ENCODE data around the gene ANKRD18A. TPM values are rescaled to one million over a fixed set of nuclear protein-coding genes. Genes with fewer than 3 reads are reported as not detected.

Gene ANKRD18A
- 1.3 and 1.9 TPM in 2 replicates for total RNA-seq (2014; rRNA removed; shearing (Covaris generic))

GRCh38 chr9:38620483-38621433, at the start of gene ANKRD18A:
TSS of gene ANKRD18A (minus strand) at chr9:38620596. CDS start at chr9:38620285, 311 bp downstream.
- DNase-seq (ENCODE audit: low spot score), result peak; percentile 87

- DNase-seq (ENCODE audit: low spot score), result no peak
These were observed 48.5 kb upstream of the ANKRD18A start for GRCh38 chr9:38668791-38669466.

- no peak for DNase-seq (ENCODE audit: low spot score)
These were observed 42.6 kb upstream of the ANKRD18A start for GRCh38 chr9:38662763-38663593.

- no peak for DNase-seq (ENCODE audit: low spot score)
These were observed 39.1 kb upstream of the ANKRD18A start for GRCh38 chr9:38659538-38659937.

- no peak for DNase-seq (ENCODE audit: low spot score)
These were observed 36.5 kb upstream of the ANKRD18A start for GRCh38 chr9:38656896-38657295.

- no peak for DNase-seq (ENCODE audit: low spot score)
These were observed 32.1 kb upstream of the ANKRD18A start for GRCh38 chr9:38652486-38652885.

GRCh38 chr9:38652044-38652443, 31.6 kb upstream of the ANKRD18A start:
- DNase-seq (ENCODE audit: low spot score), result no peak

- no peak for DNase-seq (ENCODE audit: low spot score)
These were observed 31.1 kb upstream of the ANKRD18A start for GRCh38 chr9:38651400-38652042.

GRCh38 chr9:38650564-38650963, 30.2 kb upstream of the ANKRD18A start:
- DNase-seq (ENCODE audit: low spot score), result no peak

- no peak for DNase-seq (ENCODE audit: low spot score)
These were observed 29.5 kb upstream of the ANKRD18A start for GRCh38 chr9:38649731-38650363.

- DNase-seq (ENCODE audit: low spot score), result no peak
These were observed 24.2 kb upstream of the ANKRD18A start for GRCh38 chr9:38644601-38645000.

GRCh38 chr9:38643815-38644173, 23.4 kb upstream of the ANKRD18A start:
- DNase-seq (ENCODE audit: low spot score), result no peak

GRCh38 chr9:38642951-38643814, 22.8 kb upstream of the ANKRD18A start:
- DNase-seq (ENCODE audit: low spot score), result peak; percentile 18

- peak; percentile 58 for DNase-seq (ENCODE audit: low spot score)
These were observed 21.8 kb upstream of the ANKRD18A start for GRCh38 chr9:38641985-38642864.

- no peak for DNase-seq (ENCODE audit: low spot score)
These were observed 20.7 kb upstream of the ANKRD18A start for GRCh38 chr9:38641142-38641541.

GRCh38 chr9:38639577-38639940, 19.2 kb upstream of the ANKRD18A start:
- DNase-seq (ENCODE audit: low spot score), result no peak

GRCh38 chr9:38638881-38639576, 18.6 kb upstream of the ANKRD18A start:
- DNase-seq (ENCODE audit: low spot score), result peak; percentile 36

- DNase-seq (ENCODE audit: low spot score), result no peak
These were observed 13.9 kb upstream of the ANKRD18A start for GRCh38 chr9:38634315-38634714.

All from HT-29 (cell line).